ENCODE data around the gene CEP97.

Gene CEP97

GRCh38 chr3:101813817-101814440, 89.5 kb downstream of the CEP97 start:
- no peak for DNase-seq (ENCODE audit: low spot score)

GRCh38 chr3:101814835-101815234, 90.4 kb downstream of the CEP97 start:
- no peak for DNase-seq (ENCODE audit: low spot score)

- no peak for DNase-seq (ENCODE audit: low spot score)
Observed at GRCh38 chr3:101816215-101817149, 92.1 kb downstream of the CEP97 start.

- no peak for DNase-seq (ENCODE audit: low spot score)
Observed at GRCh38 chr3:101817992-101818391, 93.6 kb downstream of the CEP97 start.

GRCh38 chr3:101819649-101820206, 95.3 kb downstream of the CEP97 start:
- DNase-seq (ENCODE audit: low spot score): no peak

All from activated CD4-positive, alpha-beta T cell treated with anti-CD3 and anti-CD28 coated beads, Interleukin-2, Interleukin-4, amounts not matched to agents 100 ng/mL and 50 ng/mL, durations not matched to agents 16 hours and 8 hours (primary cell).